Small intestine (tissue), 7 donors: ENCODE results near the gene TIMM50. TPM values are rescaled to one million over a fixed set of nuclear protein-coding genes. Genes with fewer than 3 reads are reported as not detected.

Source experiments
- DNase-seq, 2 donors: peaks; one replicate each; pipeline versions ENCODE4 v3.0.0 to v3.0.0-alpha.2; 2013
- FAIRE-seq: peaks from 2 replicates; lab custom pipeline; 2012; peaks lifted over from hg19 to GRCh38; lab: Jason Lieb, UNC
- H3K27ac ChIP-seq, 3 donors: one replicate each; pipeline ENCODE4 v1.5.1; 2013; ENCODE audit warnings: low read length in 2 of 3, mild to moderate bottlenecking in 2 of 3, control low read depth in 1 of 3, inconsistent platforms in 1 of 3, low read depth in 1 of 3, moderate library complexity in 1 of 3
- H3K27me3 ChIP-seq, 3 donors: one replicate each; pipeline ENCODE4 v1.6.1; 2013; ENCODE audit warnings: low read length in 3 of 3, inconsistent platforms in 1 of 3; ENCODE audit not compliant: control insufficient read depth in 3 of 3, insufficient read depth in 3 of 3
- H3K36me3 ChIP-seq, 3 donors: one replicate each; pipeline ENCODE4 v1.6.1; 2013; ENCODE audit warnings: low read length in 3 of 3, inconsistent platforms in 1 of 3, low read depth in 1 of 3, mild to moderate bottlenecking in 1 of 3, moderate library complexity in 1 of 3; ENCODE audit not compliant: control insufficient read depth in 3 of 3, insufficient read depth in 2 of 3
- H3K4me1 ChIP-seq, 3 donors: one replicate each; pipeline ENCODE4 v1.6.1; 2013; ENCODE audit warnings: low read length in 2 of 3, inconsistent platforms in 1 of 3, low read depth in 1 of 3, mild to moderate bottlenecking in 1 of 3, moderate library complexity in 1 of 3; ENCODE audit not compliant: control insufficient read depth in 3 of 3, insufficient read depth in 2 of 3
- H3K4me3 ChIP-seq, 3 donors: one replicate each; pipeline ENCODE4 v1.5.1; 2013; ENCODE audit warnings: low read length in 3 of 3, control low read depth in 1 of 3, inconsistent platforms in 1 of 3, low read depth in 1 of 3, mild to moderate bottlenecking in 1 of 3, moderate library complexity in 1 of 3
- H3K9me3 ChIP-seq, 2 donors: one replicate each; pipeline ENCODE4 v1.6.1; 2013; ENCODE audit warnings: low read depth in 1 of 2, low read length in 1 of 2; ENCODE audit not compliant: control insufficient read depth in 2 of 2, insufficient read depth in 1 of 2
- WGBS, 3 donors: extraction: QIAGEN DNeasy Blood & Tissue Kit; methylation state at CpG; one replicate each; pipeline ENCODE4 v1.1.7; 2013; 5-methylcytosine and 5-hydroxymethylcytosine counted together
- polyA plus RNA-seq, 4 donors: library from polyadenylated mRNA; stranded (reverse) in 3 of 4; unstranded in 1 of 4; fragments of 200-250 nt in 3 of 4; fragments of 120-200 nt in 1 of 4; gene quantifications; one replicate each; pipeline versions ENCODE4 v1.2.1 to v1.2.3, GENCODE V29; 2013
- donor health status: healthy with polysubstance abuse.
- donor health status: control.
- donor health status: control.
- donor health status: Bipolar disorder and iron deficiency.
- donor health status: healthy.

TIMM50 gene
- polyA plus RNA-seq, 4 donors: 33.8 to 62.2 (median 48.4) TPM

DNA sequence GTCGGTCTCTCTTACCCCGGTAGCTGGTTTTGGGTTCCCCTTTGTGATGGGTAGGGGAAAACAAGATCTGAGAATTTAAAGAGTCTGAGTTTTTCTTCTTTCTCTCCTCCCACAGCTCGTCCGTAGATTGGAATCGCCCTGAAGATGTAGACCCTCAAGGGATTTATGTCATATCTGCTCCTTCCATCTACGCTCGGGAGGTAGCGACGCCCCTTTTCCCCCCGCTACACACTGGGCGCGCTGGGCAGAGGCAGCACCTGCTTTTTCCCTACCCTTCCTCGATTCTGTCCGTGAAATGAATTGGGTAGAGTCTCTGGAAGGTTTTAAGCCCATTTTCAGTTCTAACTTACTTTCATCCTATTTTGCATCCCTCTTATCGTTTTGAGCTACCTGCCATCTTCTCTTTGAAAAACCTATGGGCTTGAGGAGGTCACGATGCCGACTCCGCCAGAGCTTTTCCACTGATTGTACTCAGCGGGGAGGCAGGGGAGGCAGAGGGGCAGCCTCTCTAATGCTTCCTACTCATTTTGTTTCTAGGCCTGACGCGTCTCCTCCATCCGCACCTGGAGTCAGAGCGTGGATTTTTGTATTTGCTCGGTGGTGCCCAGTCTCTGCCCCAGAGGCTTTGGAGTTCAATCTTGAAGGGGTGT lies 27.2 kb downstream of the TIMM50 start:
- Histone ChIP-seq H3K36me3 (no peaks in the 10 kb centered on the region), H3K9me3 (no peaks in the 10 kb centered on the region), H3K4me1 (peaks cover 0 to 5% (median 0%) of the 10 kb centered on the region in 3 donors), H3K27ac (no peak overlapping the region), H3K27me3 (peaks cover 14 to 59% (median 26%) of the 10 kb centered on the region in 3 donors), H3K4me3 (peak overlapping the region in 1 of 3 donors; percentile 24)
- 31 to 41% (median 34%) methylated on average over 24 of the region's 24 CpGs for WGBS, 3 donors
- DNase-seq (no peak), FAIRE-seq (no peak)

DNA sequence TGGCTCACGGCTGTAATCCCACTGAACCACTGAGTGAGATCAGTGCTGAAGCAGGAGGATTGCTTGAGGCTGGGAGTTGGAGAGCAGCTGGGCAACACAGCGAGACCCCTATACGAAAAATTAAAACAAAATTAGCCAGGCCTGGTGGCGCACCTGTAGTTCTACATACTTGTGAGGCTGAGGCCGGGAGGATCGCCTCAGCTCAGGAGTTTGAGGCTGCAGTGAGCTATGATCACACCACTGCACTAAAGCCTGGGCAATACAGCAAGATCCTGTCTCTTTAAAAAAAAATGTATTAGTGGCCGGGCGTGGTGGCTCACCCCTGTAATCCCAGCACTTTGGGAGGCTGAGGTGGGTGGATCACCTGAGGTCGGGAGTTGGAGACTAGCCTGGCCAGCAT lies 28.0 kb downstream of the TIMM50 start:
- DNase-seq: no peak
- Histone ChIP-seq H3K27me3 (peaks cover 15 to 58% (median 26%) of the 10 kb centered on the region in 3 donors), H3K36me3 (no peaks in the 10 kb centered on the region), H3K4me1 (peaks cover 0 to 5% (median 0%) of the 10 kb centered on the region in 3 donors), H3K4me3 (no peak overlapping the region), H3K27ac (no peak overlapping the region), H3K9me3 (no peaks in the 10 kb centered on the region)
- WGBS, 3 donors: 76 to 87% (median 82%) methylated on average over 9 of the region's 9 CpGs
- no peak for FAIRE-seq

DNA sequence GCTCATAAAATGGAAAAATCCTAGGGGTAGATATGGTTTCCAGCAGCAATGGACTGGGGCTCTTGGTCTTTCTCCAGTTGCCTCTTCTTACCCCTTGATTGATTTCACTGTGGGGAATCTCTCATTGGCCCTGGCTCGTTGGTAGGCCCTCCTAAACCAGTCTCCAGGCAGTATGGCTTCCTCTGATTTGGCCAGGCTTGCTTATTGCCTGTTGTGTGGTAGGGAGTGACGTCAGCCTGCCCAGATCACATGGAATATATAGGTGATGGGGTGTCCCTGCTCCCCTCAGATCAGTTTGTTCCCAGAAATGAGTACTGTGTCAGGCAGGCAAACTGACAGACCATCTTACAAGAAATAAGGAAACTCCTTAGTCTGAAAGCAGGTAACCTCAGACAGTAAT lies 28.6 kb downstream of the TIMM50 start:
- FAIRE-seq (no peak), DNase-seq (no peak)
- WGBS, 3 donors: 26 to 61% (median 43%) methylated on average over 2 of the region's 2 CpGs
- Histone ChIP-seq H3K4me3 (no peak overlapping the region), H3K9me3 (no peaks in the 10 kb centered on the region), H3K27me3 (peaks cover 21 to 58% (median 32%) of the 10 kb centered on the region in 3 donors), H3K4me1 (peaks cover 0 to 5% (median 0%) of the 10 kb centered on the region in 3 donors), H3K27ac (no peak overlapping the region), H3K36me3 (no peaks in the 10 kb centered on the region)

DNA sequence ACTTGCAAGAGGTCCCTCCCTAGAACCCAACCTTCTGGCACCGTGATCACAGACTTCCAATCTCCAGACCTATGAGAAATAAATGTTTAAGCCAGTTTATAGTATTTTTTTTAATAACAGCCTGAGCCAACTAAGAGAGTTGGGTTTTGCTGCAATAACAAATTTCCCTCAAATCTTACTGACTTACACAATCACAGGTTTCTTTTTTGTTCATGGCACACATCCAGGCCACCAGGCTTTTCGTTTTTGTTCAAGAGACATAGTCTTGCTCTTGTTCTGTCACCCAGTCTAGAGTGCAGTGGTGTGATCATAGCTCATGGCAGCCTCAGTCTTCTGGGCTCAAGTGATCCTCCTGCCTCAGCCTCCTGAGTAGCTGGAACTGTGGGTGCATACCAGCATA lies 32.4 kb downstream of the TIMM50 start:
- Histone ChIP-seq H3K27ac (no peak overlapping the region), H3K4me3 (no peak overlapping the region), H3K4me1 (peaks cover 0 to 5% (median 2%) of the 10 kb centered on the region in 3 donors), H3K9me3 (no peaks in the 10 kb centered on the region), H3K36me3 (no peaks in the 10 kb centered on the region), H3K27me3 (peaks cover 10 to 57% (median 36%) of the 10 kb centered on the region in 3 donors)
- FAIRE-seq (no peak), DNase-seq (no peak)
- 34 to 63% (median 51%) methylated on average over 2 of the region's 2 CpGs for WGBS, 3 donors

DNA sequence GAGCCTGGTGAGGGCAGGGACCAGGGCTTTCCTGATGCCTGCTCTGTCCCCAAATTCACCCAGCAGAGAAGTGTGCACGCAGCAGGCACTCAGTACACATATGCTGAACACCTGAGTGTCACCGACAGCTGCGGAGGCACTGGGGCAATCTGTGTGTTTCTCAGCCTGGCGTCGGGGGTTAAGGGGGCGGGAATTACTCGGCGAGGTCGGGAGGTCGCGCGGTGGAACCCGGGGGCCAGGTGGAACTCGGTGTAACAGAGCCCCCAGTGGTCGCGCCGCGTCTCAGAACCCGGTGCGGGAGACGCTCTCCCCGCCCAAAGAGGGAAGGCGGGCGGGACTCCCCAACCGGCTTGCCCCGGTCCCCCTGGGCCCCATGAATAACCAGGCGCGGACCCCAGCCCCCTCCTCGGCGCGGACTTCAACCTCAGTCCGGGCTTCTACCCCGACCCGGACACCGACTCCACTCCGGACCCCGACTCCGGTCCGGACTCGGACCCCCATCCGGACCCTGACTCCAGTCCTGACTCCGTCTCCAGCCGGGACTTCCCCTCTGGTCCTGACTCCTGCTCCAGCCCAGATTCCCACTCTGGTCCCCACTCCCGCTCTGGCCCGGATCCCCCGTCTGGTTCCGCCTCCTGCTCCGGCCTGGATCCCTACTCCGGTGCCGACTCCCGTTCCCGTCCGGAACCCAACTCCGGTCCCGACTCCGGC lies 34.4 kb downstream of the TIMM50 start, which contains the start of gene SELENOV:
SELENOV (plus strand) TSS at position 300 of the 711 bp plus-strand sequence; CDS start at position 374, 74 bp downstream.
- Histone ChIP-seq H3K27ac (no peak within 1 kb of the TSS), H3K36me3 (no peaks in the 10 kb centered on the region), H3K4me1 (peaks cover 0 to 5% (median 2%) of the 10 kb centered on the region in 3 donors), H3K27me3 (peaks cover 7 to 53% (median 35%) of the 10 kb centered on the region in 3 donors), H3K9me3 (no peaks in the 10 kb centered on the region), H3K4me3 (peak within 1 kb of the TSS in 2 of 3 donors; percentile 2 to 35)
- DNase-seq (peak in 1 of 2 donors; percentile 32), FAIRE-seq (no peak)
- 1 to 4% (median 4%) methylated on average over 48 to 56 of the region's 56 CpGs for WGBS, 3 donors

DNA sequence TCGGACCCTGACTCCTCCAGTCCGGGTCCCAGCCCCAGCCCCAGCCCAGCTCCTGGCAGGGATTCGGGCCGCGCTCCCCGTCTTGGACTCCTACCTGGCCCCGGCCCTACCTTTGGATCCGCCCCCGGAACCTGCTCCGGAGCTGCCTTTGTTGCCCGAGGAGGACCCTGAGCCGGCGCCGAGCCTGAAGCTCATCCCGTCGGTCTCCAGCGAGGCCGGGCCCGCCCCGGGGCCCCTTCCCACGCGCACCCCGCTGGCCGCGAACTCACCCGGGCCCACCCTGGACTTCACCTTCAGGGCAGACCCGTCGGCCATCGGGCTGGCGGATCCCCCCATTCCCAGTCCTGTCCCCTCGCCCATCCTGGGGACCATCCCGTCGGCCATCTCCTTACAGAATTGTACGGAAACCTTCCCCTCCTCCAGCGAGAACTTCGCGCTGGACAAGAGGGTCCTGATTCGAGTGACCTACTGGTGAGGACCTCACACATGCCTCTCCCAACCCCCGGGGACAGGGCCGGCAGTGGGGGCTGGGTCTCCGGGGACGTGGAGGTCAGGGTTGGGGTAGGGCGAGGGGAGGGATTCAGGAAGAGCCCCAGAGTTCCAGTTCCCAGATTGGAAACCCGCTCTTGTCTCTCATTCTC lies 35.0 kb downstream of the TIMM50 start:
- Histone ChIP-seq H3K27ac (no peak overlapping the region), H3K4me3 (peak overlapping the region in 2 of 3 donors; percentile 2 to 35), H3K4me1 (peaks cover 0 to 5% (median 2%) of the 10 kb centered on the region in 3 donors), H3K27me3 (peaks cover 7 to 53% (median 35%) of the 10 kb centered on the region in 3 donors), H3K9me3 (no peaks in the 10 kb centered on the region), H3K36me3 (no peaks in the 10 kb centered on the region)
- WGBS, 3 donors: 3 to 6% (median 5%) methylated on average over 42 to 44 of the region's 44 CpGs
- no peak for FAIRE-seq
- peak in 1 of 2 donors; percentile 26 for DNase-seq

DNA sequence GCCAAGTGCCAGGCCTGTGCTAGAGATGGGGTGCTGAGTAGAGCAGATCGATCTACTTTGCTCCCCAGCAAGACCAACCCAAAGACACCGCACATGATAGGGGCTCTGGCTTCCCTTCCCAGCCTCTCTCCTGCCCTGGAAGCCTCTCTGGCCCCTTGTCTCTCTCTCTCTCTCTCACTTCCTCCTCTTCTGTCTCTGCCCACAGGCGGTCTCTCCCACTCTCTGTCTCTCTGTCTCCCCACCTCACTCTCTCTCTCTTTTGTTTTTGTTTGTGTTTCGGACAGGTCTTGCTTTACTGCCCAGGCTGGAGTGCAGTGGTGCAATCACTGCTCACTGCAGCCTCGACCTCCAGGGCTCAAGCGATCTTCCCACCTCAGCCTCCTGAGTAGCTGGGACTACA lies 35.6 kb downstream of the TIMM50 start:
- H3K4me1 ChIP-seq: peaks cover 0 to 5% (median 2%) of the 10 kb centered on the region in 3 donors
- WGBS, 3 donors: 44 to 50% (median 45%) methylated on average over 6 of the region's 6 CpGs
- no peak for FAIRE-seq
- no peaks in the 10 kb centered on the region for H3K36me3 ChIP-seq
- no peaks in the 10 kb centered on the region for H3K9me3 ChIP-seq
- no peak for DNase-seq
- H3K27ac ChIP-seq: no peak overlapping the region
- peaks cover 7 to 53% (median 35%) of the 10 kb centered on the region in 3 donors for H3K27me3 ChIP-seq
- H3K4me3 ChIP-seq: no peak overlapping the region

DNA sequence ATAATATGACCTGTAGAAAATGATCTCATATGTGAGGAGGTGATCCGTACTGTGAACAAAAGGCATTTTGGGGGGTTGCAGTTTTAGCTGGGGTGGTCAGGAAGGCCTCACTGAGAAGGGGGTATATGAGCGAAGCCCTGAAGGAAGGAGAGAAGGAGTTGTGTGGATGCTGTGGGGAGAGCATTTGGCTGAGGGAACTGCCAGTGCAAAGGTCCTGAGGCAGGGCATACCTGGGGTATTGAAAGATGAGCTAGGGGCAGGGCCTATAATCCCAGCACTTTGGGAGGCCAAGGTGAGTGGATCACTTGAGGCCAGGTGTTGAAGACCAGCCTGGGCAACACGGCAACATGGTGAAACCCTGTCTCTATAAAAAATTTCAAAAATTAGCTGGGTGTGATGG lies 36.8 kb downstream of the TIMM50 start:
- no peak for FAIRE-seq
- WGBS, 3 donors: 62 to 71% (median 70%) methylated on average over 3 of the region's 3 CpGs
- Histone ChIP-seq H3K4me1 (peaks cover 0 to 5% (median 2%) of the 10 kb centered on the region in 3 donors), H3K27ac (no peak overlapping the region), H3K36me3 (no peaks in the 10 kb centered on the region), H3K27me3 (peaks cover 7 to 53% (median 35%) of the 10 kb centered on the region in 3 donors), H3K9me3 (no peaks in the 10 kb centered on the region), H3K4me3 (no peak overlapping the region)
- DNase-seq: no peak
